ENCODE data around the gene TMEM106C. TPM values are rescaled to one million over a fixed set of nuclear protein-coding genes. Genes with fewer than 3 reads are reported as not detected.

The TMEM106C gene
- total RNA-seq, 1 experiment from 2014 or later, result 99.4 TPM

- Histone ChIP-seq H3K4me1 (replicated peaks; ENCODE audit: insufficient read depth) (no peaks in the 10 kb centered on the region), H3K9me3 (ENCODE audit: insufficient read depth, low read depth) (no peaks in the 10 kb centered on the region), H3F3A (ENCODE audit: insufficient read depth, low read depth) (no peaks in the 10 kb centered on the region), H3K36me3 (ENCODE audit: low read depth) (no peaks in the 10 kb centered on the region), H3K27me3 (ENCODE audit: insufficient read depth, low read depth) (peaks cover 77% of the 10 kb centered on the region), H3K4me2 (no peak overlapping the region), H3K27ac (no peak overlapping the region), H3K9me2 (ENCODE audit: insufficient read depth) (no peaks in the 10 kb centered on the region), H4K20me1 (ENCODE audit: insufficient read depth) (no peaks in the 10 kb centered on the region), H3K79me2 (ENCODE audit: low read depth) (no peaks in the 10 kb centered on the region), H2AFZ (no peak overlapping the region), H3K4me3 (no peak overlapping the region)
- BruUV-seq (replicated peaks), result no TSS peak
- TF ChIP-seq, protein P1, sequence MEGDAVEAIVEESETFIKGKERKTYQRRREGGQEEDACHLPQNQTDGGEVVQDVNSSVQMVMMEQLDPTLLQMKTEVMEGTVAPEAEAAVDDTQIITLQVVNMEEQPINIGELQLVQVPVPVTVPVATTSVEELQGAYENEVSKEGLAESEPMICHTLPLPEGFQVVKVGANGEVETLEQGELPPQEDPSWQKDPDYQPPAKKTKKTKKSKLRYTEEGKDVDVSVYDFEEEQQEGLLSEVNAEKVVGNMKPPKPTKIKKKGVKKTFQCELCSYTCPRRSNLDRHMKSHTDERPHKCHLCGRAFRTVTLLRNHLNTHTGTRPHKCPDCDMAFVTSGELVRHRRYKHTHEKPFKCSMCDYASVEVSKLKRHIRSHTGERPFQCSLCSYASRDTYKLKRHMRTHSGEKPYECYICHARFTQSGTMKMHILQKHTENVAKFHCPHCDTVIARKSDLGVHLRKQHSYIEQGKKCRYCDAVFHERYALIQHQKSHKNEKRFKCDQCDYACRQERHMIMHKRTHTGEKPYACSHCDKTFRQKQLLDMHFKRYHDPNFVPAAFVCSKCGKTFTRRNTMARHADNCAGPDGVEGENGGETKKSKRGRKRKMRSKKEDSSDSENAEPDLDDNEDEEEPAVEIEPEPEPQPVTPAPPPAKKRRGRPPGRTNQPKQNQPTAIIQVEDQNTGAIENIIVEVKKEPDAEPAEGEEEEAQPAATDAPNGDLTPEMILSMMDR (conservative IDR thresholded peaks at IDR 0.05), result no peak
- TF ChIP-seq EZH2 (IDR thresholded peaks at IDR 0.05; ENCODE audit: low read depth), result no peak
- DNase-seq, result no peak
- ChIA-PET CTCF (no interaction called here), POLR2A (ENCODE audit: unreplicated experiment) (no interaction called here)
- intact Hi-C loops (cut with micrococcal nuclease; ENCODE audit: unreplicated experiment), result no loop called here
These were observed 18.9 kb downstream of the TMEM106C start for GRCh38 chr12:47982311-47982710.

- no peak overlapping the region for H2AFZ ChIP-seq
- DNase-seq, result no peak
- H3K9me3 ChIP-seq (ENCODE audit: insufficient read depth, low read depth), result no peaks in the 10 kb centered on the region
- H3F3A ChIP-seq (ENCODE audit: insufficient read depth, low read depth), result no peaks in the 10 kb centered on the region
- no peaks in the 10 kb centered on the region for H3K9me2 ChIP-seq (ENCODE audit: insufficient read depth)
- POLR2A ChIA-PET (ENCODE audit: unreplicated experiment), result no interaction called here
- peaks cover 79% of the 10 kb centered on the region for H3K27me3 ChIP-seq (ENCODE audit: insufficient read depth, low read depth)
- H3K36me3 ChIP-seq (ENCODE audit: low read depth), result no peaks in the 10 kb centered on the region
- intact Hi-C loops (cut with micrococcal nuclease; ENCODE audit: unreplicated experiment), result no loop called here
- H3K79me2 ChIP-seq (ENCODE audit: low read depth), result no peaks in the 10 kb centered on the region
- no TSS peak for BruUV-seq (replicated peaks)
- no peak overlapping the region for H3K4me3 ChIP-seq
- CTCF ChIA-PET, result no interaction called here
- no peak overlapping the region for H3K27ac ChIP-seq
- no peak overlapping the region for H3K4me2 ChIP-seq
- TF ChIP-seq, protein P1 (conservative IDR thresholded peaks at IDR 0.05), result no peak
- TF ChIP-seq EZH2 (IDR thresholded peaks at IDR 0.05; ENCODE audit: low read depth), result no peak
- no peaks in the 10 kb centered on the region for H3K4me1 ChIP-seq (replicated peaks; ENCODE audit: insufficient read depth)
- no peaks in the 10 kb centered on the region for H4K20me1 ChIP-seq (ENCODE audit: insufficient read depth)
These were observed 19.4 kb downstream of the TMEM106C start for GRCh38 chr12:47982770-47983169.

DNA sequence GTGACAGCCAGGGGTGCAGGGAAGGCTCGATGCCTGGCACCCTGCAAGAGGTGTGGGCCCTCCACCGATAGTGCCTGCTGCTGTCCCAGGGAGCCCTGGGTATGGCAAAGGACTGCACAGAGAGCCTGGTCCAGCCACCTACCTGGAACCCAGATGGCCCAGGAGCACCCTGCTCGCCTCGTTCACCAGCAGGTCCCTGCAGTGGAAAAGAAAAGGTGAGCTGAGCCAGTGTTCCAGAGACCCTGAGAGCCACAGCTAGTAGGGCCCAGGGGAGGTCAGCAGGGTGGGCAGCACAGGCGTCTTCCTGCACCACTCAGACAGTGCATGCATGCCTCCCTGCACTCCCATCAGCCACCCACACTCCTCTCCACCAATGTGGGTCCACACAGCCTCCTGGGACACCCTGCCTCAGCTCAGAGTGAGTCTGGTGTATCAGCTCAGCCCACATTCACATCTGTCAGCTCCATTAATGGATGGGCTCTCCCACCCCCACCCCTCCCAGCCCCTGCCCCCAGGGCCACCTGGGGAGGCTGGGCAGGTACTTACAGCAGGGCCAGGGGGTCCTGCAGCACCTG, 20.2 kb downstream of the TMEM106C start:
- Histone ChIP-seq H2AFZ (no peak overlapping the region), H3F3A (ENCODE audit: insufficient read depth, low read depth) (no peaks in the 10 kb centered on the region), H3K27me3 (ENCODE audit: insufficient read depth, low read depth) (peaks cover 79% of the 10 kb centered on the region), H3K4me3 (no peak overlapping the region), H3K79me2 (ENCODE audit: low read depth) (no peaks in the 10 kb centered on the region), H4K20me1 (ENCODE audit: insufficient read depth) (no peaks in the 10 kb centered on the region), H3K9me3 (ENCODE audit: insufficient read depth, low read depth) (no peaks in the 10 kb centered on the region), H3K4me1 (replicated peaks; ENCODE audit: insufficient read depth) (no peaks in the 10 kb centered on the region), H3K27ac (no peak overlapping the region), H3K9me2 (ENCODE audit: insufficient read depth) (no peaks in the 10 kb centered on the region), H3K4me2 (no peak overlapping the region), H3K36me3 (ENCODE audit: low read depth) (no peaks in the 10 kb centered on the region)
- ChIA-PET POLR2A (ENCODE audit: unreplicated experiment) (no interaction called here), CTCF (no interaction called here)
- no TSS peak for BruUV-seq (replicated peaks)
- intact Hi-C loops (cut with micrococcal nuclease; ENCODE audit: unreplicated experiment), result no loop called here
- no peak for TF ChIP-seq EZH2 (IDR thresholded peaks at IDR 0.05; ENCODE audit: low read depth)
- TF ChIP-seq, protein P1 (conservative IDR thresholded peaks at IDR 0.05), result no peak
- DNase-seq, result no peak
